Left lung (tissue), 10 donors: ENCODE results near the gene TAF11L13. TPM values are rescaled to one million over a fixed set of nuclear protein-coding genes. Genes with fewer than 3 reads are reported as not detected.

Experiments
- ATAC-seq: fragments of 200-7000 bp; cut with Tn5 transposase; one replicate; pipeline ENCODE4 v1.9.1; 2020; ENCODE audit warnings: moderate library complexity
- DNase-seq, 4 donors: peaks; one replicate each; pipeline ENCODE4 v3.0.0-alpha.2; 2013 to 2020
- H3K27ac ChIP-seq, 2 donors: fragments of 200-600 bp; sonication (generic) in 1 of 2; one replicate each; pipeline versions ENCODE4 v1.5.0 to v1.8.0; 2020 to 2021
- H3K27me3 ChIP-seq, 2 donors: fragments of 200-600 bp; sonication (generic) in 1 of 2; one replicate each; pipeline versions ENCODE4 v1.5.0 to v1.8.0; 2020 to 2021
- H3K36me3 ChIP-seq, 2 donors: fragments of 200-600 bp; sonication (generic) in 1 of 2; one replicate each; pipeline versions ENCODE4 v1.5.0 to v1.8.0; 2020 to 2021
- H3K4me1 ChIP-seq, 2 donors: fragments of 200-600 bp; one replicate each; pipeline ENCODE4 v1.8.0; 2021
- H3K4me3 ChIP-seq, 2 donors: fragments of 200-600 bp; sonication (generic) in 1 of 2; one replicate each; pipeline versions ENCODE4 v1.5.0 to v1.8.0; 2020 to 2021; ENCODE audit warnings: mild to moderate bottlenecking in 1 of 2
- H3K9me3 ChIP-seq, 2 donors: fragments of 200-600 bp; sonication (generic) in 1 of 2; one replicate each; pipeline versions ENCODE4 v1.5.0 to v1.8.0; 2020 to 2021
- CTCF ChIP-seq, 2 donors: fragments of 200-600 bp; sonication (generic) in 1 of 2; IDR thresholded peaks; one replicate each; pipeline versions ENCODE4 v1.5.0 to v1.8.0; 2021; ENCODE audit warnings: antibody characterized with exemption in 2 of 2
- intact Hi-C, 2 donors: fragments of 100-400 bp; cut with DNase I; formaldehyde crosslinking; loops; one replicate each; pipeline versions ENCODE4 v1.11.2 to v1.14.2; 2022
- polyA plus RNA-seq, 6 donors: library from polyadenylated mRNA; unstranded; fragments of 120-200 nt; gene quantifications; one replicate each; pipeline ENCODE4 v1.2.1, GENCODE V29; 2013; ENCODE audit not compliant: insufficient read length in 6 of 6
- total RNA-seq, 2 donors: library from RNA; stranded (reverse); fragmentation: NEBNext Ultra II Directional; extraction: Animal tissue kit (Norgen Biotek cat#: 25700); gene quantifications; one replicate each; pipeline ENCODE4 v1.2.1, GENCODE V29; 2021
- donor health status: DM: no; HTN: yes; CAD: no.
- donor health status: DM: no; HTN: no; CAD: no.

Gene TAF11L13
- total and polyA plus RNA-seq, 8 donors = not detected

DNA sequence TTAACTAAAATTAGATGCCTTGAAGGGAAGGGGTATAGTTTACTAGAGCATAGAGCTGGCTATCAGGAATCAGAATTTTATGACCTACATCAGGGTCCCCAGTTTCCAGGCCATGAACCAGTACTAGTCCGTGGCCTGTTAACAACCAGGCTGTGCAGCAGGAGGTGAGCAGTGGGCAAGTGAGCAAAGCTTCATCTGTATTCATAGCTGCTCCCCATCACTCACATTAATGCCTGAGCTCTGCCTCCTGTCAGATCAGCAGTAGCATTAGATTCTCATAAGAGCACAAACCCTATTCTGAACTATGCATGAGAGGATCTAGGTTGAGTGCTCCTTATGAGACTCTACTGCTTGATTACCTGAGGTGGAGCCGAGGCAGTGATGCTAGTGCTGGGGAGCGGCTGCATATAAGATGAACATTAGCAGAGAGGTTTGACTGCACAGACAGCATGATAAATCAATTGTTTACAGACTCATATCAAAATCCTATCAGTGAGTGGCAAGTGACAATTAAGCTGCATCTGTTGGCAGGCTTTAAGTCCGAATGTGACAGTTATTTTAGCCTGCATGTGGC is 47.0 kb downstream of the TAF11L13 start:
- Histone ChIP-seq H3K4me1 (no peaks in the 10 kb centered on the region), H3K4me3 (no peak overlapping the region), H3K9me3 (no peaks in the 10 kb centered on the region), H3K27ac (no peak overlapping the region), H3K27me3 (no peaks in the 10 kb centered on the region), H3K36me3 (no peaks in the 10 kb centered on the region)
- DNase-seq (no peak), ATAC-seq (no peak)
- intact Hi-C loops = no loop called here
- no peak for TF ChIP-seq CTCF (IDR thresholded peaks at IDR 0.05)

DNA sequence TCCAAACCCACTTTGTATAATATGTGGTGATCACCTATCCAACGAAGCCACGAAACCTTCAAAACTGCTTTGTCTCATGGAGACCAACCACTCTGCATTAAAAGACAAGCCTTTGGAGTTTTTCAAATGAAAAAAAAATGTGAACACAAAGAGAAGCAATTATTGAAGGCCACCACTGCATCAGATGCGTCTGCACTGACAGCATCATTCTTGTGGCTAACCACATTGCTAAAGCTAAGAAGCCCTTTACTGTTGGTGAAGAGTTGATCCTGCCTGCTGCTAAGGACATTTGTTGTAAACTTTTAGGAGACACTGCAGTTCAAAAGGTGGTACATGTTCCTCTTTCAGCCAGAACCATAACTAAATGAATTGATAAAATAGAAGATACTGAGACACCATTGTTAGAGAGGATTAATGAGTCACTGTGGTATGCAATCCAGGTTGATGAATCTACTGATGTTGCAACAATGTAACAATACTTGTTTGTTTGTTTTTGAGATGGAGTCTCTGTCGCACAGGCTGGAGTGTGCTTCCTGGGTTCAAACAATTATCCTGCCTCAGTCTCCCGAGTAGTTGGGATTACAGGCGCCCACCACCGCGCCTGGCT is 47.8 kb downstream of the TAF11L13 start:
- Histone ChIP-seq H3K9me3 (no peaks in the 10 kb centered on the region), H3K4me3 (no peak overlapping the region), H3K27me3 (no peaks in the 10 kb centered on the region), H3K4me1 (no peaks in the 10 kb centered on the region), H3K36me3 (no peaks in the 10 kb centered on the region), H3K27ac (no peak overlapping the region)
- DNase-seq (no peak), ATAC-seq (no peak)
- no peak for TF ChIP-seq CTCF (IDR thresholded peaks at IDR 0.05)
- intact Hi-C loops = no loop called here

- no peak overlapping the region for H3K27ac ChIP-seq
- ATAC-seq (no peak), DNase-seq (no peak)
- no peaks in the 10 kb centered on the region for H3K27me3 ChIP-seq
- H3K4me3 ChIP-seq = no peak overlapping the region
- TF ChIP-seq CTCF (IDR thresholded peaks at IDR 0.05) = no peak
- no peaks in the 10 kb centered on the region for H3K4me1 ChIP-seq
- no peaks in the 10 kb centered on the region for H3K9me3 ChIP-seq
- intact Hi-C loops = no loop called here
- H3K36me3 ChIP-seq = no peaks in the 10 kb centered on the region
Observed at GRCh38 chr5:17680737-17681136, 48.8 kb downstream of the TAF11L13 start.

Other genes starting within 250 kb of the TAF11L13 start
- gene TAF11L2, start 133.9 kb upstream of the TAF11L13 start, total RNA-seq = not detected
- not detected for gene TAF11L2, start 133.9 kb upstream of the TAF11L13 start, polyA plus RNA-seq
- not detected for gene TAF11L3, start 113.7 kb upstream of the TAF11L13 start, total RNA-seq
- not detected for gene TAF11L3, start 113.7 kb upstream of the TAF11L13 start, polyA plus RNA-seq
- gene TAF11L4, start 110.3 kb upstream of the TAF11L13 start, total RNA-seq = not detected
- gene TAF11L4, start 110.3 kb upstream of the TAF11L13 start, polyA plus RNA-seq = not detected
- not detected for gene TAF11L5, start 106.9 kb upstream of the TAF11L13 start, total RNA-seq
- not detected for gene TAF11L5, start 106.9 kb upstream of the TAF11L13 start, polyA plus RNA-seq
- not detected for gene TAF11L6, start 103.4 kb upstream of the TAF11L13 start, total RNA-seq
- gene TAF11L6, start 103.4 kb upstream of the TAF11L13 start, polyA plus RNA-seq = not detected
- not detected for gene TAF11L7, start 46.3 kb upstream of the TAF11L13 start, total RNA-seq
- not detected for gene TAF11L7, start 46.3 kb upstream of the TAF11L13 start, polyA plus RNA-seq
- gene TAF11L8, start 41.1 kb upstream of the TAF11L13 start, total RNA-seq = not detected
- not detected for gene TAF11L8, start 41.1 kb upstream of the TAF11L13 start, polyA plus RNA-seq
- not detected for gene TAF11L9, start 37.7 kb upstream of the TAF11L13 start, total RNA-seq
- gene TAF11L9, start 37.7 kb upstream of the TAF11L13 start, polyA plus RNA-seq = not detected
- gene TAF11L10, start 34.3 kb upstream of the TAF11L13 start, total RNA-seq = not detected
- not detected for gene TAF11L10, start 34.3 kb upstream of the TAF11L13 start, polyA plus RNA-seq
- not detected for gene TAF11L11, start 27.9 kb upstream of the TAF11L13 start, total RNA-seq
- not detected for gene TAF11L11, start 27.9 kb upstream of the TAF11L13 start, polyA plus RNA-seq
- gene TAF11L12, start 21.7 kb upstream of the TAF11L13 start, total RNA-seq = not detected
- not detected for gene TAF11L12, start 21.7 kb upstream of the TAF11L13 start, polyA plus RNA-seq
- gene TAF11L14, start 2.4 kb downstream of the TAF11L13 start, total RNA-seq = not detected
- gene TAF11L14, start 2.4 kb downstream of the TAF11L13 start, polyA plus RNA-seq = not detected